ENCODE results near the gene INO80C.

The INO80C gene

DNA sequence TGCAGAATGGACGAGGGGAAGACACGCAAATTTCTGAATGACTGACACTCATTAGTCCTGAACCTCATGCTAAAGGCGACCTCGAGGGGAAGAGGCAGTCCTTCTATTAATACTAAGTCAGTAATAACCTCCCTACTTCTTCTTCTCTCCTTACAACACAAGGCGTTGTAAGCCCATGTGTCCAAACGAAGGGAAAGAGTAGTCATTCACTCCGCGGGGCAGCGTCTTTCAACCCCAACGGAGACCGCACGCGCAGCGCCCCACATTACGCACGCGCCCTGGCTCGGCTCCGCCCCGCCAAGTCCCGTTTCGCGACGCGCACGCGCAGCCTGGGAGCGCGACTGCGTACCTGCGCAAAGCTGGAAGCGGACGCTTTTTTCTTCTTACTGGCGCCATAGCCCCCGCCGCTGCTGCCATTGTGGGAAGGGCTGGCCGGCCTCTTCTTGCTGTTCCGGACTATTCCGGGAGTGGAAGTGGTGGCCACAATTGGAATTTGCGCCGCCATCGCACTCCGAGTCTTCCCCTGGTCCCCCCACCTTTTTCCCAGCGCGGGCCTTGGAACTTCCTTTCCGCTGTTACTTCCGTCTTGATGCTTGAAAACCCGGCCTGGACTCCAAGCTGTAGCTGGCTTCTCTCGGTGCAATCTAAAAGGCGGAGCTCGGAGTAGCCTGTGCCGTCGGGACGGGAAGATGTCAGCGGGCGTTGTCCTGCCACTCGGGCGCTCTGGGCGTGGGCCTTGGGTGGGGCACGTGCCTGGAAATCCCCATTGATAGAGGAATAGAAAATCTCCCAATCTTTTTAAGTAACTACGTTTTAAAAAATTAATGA, at the start of gene INO80C:
Gene INO80C, minus strand, starts transcription at position 591 of the 828 bp plus-strand sequence. Its CDS starts 86 bp downstream, at position 505.
- peak; percentile 92 for DNase-seq

DNA sequence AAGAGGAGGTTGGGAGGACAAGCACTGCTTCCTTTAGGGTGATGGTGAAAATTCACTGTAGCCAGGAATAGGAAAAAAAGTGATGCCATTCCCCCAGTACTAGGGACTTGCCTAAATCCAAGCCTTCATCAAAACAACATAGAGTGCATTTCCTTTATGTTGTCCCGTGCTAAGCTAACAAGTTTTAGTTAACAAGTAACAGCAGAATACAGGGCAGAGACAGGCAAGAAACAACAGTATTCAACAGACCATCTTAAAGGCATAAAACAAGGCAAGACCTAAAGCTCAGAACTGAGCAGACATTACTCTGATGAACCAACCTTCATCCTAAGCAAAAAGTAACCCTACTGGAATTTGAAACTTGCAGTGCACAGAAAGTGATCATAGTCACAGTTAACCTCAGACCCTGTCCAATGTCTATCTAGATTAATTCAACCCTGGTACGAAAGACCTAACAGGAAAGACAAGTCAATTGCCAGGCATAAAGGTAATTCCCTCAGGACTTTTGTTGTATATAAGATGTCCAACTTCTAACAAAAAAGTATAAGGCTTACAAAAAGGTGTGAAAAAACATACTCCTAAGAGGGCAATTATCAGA, 49.3 kb upstream of the INO80C start:
- DNase-seq: no peak

GRCh38 chr18:35542356-35542755, 44.6 kb upstream of the INO80C start:
- no peak for DNase-seq

DNA sequence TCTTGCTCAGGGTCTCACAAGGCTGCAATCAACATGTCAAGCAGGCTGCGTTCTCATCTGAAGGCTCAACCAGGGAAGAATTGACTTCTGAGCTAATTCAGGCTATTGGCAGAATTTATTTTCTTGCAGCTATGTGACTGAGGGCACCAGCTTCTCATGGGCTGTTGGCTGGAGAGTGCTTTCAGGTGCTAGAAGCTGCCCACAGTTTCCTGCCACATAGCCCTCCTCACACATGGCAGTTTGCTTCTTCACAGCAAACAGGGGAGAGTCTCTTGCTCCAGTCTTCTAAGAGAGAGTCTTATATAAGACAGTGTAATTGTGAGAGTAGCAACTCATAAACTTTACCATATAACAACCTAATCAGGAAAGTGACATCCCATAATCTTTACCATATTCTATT, 37.5 kb upstream of the INO80C start:
- DNase-seq: no peak

DNA sequence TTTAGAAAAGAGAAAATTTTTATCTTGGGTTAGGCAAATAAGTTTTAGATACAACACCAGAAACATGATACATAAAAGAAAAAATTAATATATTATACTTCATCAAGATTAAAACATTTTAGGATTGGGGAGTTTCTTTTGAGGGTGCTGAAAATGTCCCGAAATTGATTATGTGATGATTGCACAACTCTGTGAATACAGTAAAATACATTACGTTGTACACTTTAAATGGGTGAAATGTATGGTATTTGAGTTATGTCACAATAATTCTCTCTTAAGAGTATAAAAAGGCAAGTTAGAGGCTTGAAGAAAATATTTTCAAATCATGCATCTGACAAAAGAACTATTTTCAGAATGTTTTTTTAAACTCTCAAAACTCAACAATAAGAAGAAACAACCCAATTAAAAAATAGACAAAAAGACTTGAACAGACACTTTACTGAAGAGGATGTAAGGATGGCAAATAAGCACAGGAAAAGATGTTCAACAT, 36.2 kb upstream of the INO80C start:
- DNase-seq: no peak

DNA sequence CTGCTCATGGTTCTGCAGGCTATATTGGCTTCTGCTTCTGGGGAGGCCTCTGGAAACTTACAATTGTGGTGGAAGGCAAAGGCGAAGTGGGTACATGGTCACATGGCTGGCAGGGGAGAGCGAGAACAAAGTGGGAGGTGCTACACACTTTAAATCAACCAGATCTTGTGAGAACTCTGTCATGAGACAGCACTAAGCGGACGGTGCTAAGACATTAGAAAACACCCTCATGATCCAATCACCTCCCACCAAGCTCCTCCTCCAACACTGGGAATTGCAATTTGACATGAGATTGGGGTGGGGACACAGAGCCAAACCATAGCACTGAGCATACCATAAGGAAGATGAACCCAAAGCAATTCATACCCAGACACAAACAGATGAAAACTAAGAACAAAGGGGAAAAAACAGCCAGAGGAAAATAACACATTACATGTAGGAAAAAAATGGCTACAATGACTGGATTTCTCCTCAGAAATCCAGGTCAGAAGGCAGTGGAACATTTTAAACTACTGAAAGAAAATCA, 31.1 kb upstream of the INO80C start:
- DNase-seq: no peak

DNA sequence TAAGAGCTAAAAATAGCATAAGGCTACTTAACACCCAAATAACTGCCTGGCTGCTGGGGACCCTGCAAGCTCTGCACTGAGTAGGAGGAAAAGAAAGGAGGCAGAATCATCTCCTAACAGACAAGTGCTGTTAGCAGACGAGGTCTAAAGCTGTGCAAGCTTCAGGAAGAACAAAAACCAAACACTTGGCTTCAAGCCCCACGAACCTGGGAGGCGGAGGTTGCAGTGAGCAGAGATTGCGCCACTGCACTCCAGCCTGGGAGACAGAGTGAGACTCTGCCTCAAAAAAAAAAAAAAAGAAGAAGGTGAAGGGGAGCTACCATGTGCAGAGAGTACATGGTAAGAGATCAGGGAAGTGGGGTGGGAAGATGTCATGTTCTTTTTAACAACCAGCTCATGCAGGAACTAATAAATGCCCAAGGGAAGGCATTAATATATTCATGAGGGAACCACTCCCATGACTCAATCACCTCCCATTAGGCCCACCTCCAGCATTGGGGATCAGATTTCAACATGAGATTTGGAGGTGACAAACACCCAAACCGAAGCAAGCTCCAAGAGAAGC, 28.8 kb upstream of the INO80C start:
- DNase-seq: no peak

DNA sequence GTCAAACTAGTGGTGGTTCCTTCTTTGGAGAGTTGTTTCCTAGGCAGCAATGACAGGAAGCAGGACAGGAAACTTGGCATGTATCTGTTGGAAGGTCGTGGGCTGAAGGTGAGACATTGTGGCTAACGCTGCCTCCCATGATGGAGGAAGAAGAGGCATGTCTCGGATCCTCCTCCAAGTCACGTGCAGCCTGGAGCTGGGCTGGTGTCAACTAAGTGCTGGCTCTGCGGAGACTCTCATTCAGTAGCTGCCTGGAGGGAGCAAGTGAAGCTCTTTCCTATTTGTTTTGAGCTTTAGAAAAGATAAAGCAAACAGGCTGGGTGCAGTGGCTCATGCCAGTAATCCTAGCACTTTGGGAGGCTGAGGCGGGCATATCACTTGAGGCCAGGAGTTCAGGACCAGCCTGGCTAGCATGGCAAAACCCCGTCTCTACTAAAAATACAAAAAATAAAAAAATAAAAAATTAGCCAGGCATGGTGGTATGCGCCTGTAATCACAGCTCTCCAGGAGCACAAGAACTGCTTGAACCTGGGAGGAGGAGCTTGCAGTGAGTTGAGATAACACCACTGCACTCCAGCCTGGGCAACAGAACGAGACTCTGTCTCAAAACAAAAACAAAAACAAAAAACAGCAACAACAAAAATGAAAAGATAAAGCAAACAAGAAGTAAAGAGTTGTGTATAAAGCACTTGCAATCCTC, 28.2 kb upstream of the INO80C start:
- DNase-seq: no peak

- no peak for DNase-seq
Measured at GRCh38 chr18:35524226-35524625, 26.5 kb upstream of the INO80C start.

DNA sequence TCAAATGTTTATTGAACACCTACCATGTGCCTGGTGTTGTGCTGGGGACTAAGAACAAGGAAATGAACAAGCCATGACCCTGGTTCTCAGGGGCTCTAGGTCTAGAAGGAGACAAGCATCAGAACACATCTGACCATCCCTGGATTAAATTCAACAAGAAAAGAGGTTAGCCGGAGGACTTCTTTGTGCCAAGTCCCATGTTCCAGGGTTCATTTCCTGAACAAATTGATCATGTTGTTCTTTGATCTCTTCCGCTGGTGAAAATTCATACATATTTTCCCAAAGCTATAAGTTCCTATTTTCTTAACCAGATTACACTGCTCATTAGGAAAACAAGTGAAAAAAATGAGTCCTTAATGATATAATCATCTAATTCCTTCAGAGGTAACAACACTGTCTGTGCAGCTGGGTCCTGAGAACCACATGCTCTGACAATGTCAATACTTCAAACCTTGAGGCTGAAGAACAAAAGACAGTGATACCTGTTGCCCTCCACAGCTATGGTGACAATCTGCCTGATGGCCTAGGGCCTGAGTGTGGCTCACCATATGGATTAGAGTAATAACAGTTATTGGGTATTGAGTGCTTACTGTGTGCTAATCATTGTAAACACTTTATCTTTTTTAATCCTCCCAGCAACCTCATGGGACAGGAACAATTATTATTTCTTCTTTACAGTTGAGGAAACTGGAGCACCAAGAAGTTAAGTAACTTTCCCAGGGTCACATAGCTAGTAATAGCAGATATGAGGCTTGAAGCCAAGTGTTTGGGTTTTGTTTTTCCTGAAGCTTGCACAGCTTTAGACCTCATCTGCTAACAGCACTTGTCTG, 24.6 kb upstream of the INO80C start:
- DNase-seq: no peak

DNA sequence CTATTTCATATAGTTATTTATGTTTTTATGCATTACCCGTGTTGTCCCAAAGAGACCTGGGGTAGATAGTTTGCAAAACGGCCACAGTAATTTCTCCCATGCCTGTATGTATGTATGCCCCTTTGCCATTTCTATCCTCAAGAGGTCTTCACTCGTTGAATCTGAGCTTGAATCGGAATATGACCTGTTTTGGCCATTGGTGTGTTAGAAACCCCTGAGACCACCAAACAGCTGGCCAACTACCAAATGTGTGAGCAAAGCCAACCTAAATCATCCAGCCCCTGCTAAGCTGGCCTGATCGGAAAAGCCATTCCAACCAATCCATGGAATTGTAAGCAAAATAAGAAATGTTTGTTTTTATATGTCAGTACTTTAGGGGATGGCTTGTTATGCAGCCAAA, 23.4 kb upstream of the INO80C start:
- no peak for DNase-seq

- DNase-seq: no peak
Measured at GRCh38 chr18:35519148-35519899, 21.6 kb upstream of the INO80C start.

GRCh38 chr18:35517715-35518114, 20.0 kb upstream of the INO80C start:
- no peak for DNase-seq

- DNase-seq: peak; percentile 9
Measured at GRCh38 chr18:35516789-35517188, 19.0 kb upstream of the INO80C start.

DNA sequence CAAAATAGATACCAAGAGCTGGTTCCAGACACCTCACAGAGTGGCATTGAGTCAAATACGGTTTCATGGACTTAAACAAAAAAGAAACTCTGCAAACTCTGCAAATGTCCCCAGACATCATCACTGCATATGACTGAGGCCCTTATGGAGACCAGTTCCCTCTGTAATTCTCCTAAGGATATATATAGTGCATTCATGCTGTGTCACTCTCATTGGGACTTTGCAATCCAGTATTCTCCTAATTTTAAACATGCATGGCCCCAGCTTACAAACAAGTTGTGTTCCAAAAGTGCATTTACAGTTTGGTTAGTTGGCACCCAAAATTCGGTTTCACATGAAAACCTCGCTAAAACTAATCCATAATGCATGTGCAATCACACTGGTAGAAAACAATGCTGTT, 18.6 kb upstream of the INO80C start:
- DNase-seq: no peak

GRCh38 chr18:35515460-35516130, 17.8 kb upstream of the INO80C start:
- DNase-seq: peak; percentile 15

- peak; percentile 14 for DNase-seq
Measured at GRCh38 chr18:35514752-35515459, 17.1 kb upstream of the INO80C start.

- no peak for DNase-seq
Measured at GRCh38 chr18:35514283-35514682, 16.5 kb upstream of the INO80C start.

- DNase-seq: peak; percentile 90
Measured at GRCh38 chr18:35513181-35513936, 15.6 kb upstream of the INO80C start.

All from EL (cell line).